Liver (tissue), 9 donors: ENCODE data around the gene MED15. TPM values are rescaled to one million over a fixed set of nuclear protein-coding genes. Genes with fewer than 3 reads are reported as not detected.
A peak's percentile ranks its signal among the peaks of the same experiment; 100 is the strongest.
"Not testable (repeated sequence)": the region's sequence is repeated elsewhere in the genome, so short reads cannot be mapped to it uniquely, and the experiment has no call there.

ENCODE experiments used
- DNase-seq: peaks from one replicate; pipeline ENCODE4 v3.0.0-alpha.2; 2017; ENCODE audit warnings: low spot score
- H3K27ac ChIP-seq, 2 donors: one replicate each; pipeline ENCODE4 v1.7.0; 2013; ENCODE audit warnings: inconsistent platforms in 2 of 2, low read length in 2 of 2, control low read depth in 1 of 2, low read depth in 1 of 2, mild to moderate bottlenecking in 1 of 2
- H3K27me3 ChIP-seq, 4 donors: one replicate each; pipeline versions ENCODE4 v1.6.1 to v1.7.0; 2013; ENCODE audit warnings: low read length in 3 of 4, inconsistent platforms in 1 of 4, mild to moderate bottlenecking in 1 of 4, moderate library complexity in 1 of 4; ENCODE audit not compliant: control insufficient read depth in 4 of 4, insufficient read depth in 4 of 4
- H3K36me3 ChIP-seq, 4 donors: one replicate each; pipeline versions ENCODE4 v1.6.1 to v1.7.0; 2013; ENCODE audit warnings: low read length in 3 of 4, mild to moderate bottlenecking in 3 of 4, low read depth in 1 of 4, moderate library complexity in 1 of 4; ENCODE audit not compliant: control insufficient read depth in 4 of 4, insufficient read depth in 3 of 4
- H3K4me1 ChIP-seq, 4 donors: one replicate each; pipeline versions ENCODE4 v1.6.1 to v1.7.0; 2013; ENCODE audit warnings: low read length in 3 of 4, mild to moderate bottlenecking in 3 of 4, moderate library complexity in 1 of 4; ENCODE audit not compliant: control insufficient read depth in 4 of 4, insufficient read depth in 4 of 4
- H3K4me3 ChIP-seq, 3 donors: one replicate each; pipeline versions ENCODE4 v1.6.1 to v1.7.0; 2013; ENCODE audit warnings: low read length in 3 of 3, control low read depth in 1 of 3, low read depth in 1 of 3, mild to moderate bottlenecking in 1 of 3
- H3K9ac ChIP-seq, 2 donors: one replicate each; pipeline ENCODE4 v1.7.0; 2013; ENCODE audit warnings: low read length in 2 of 2, mild to moderate bottlenecking in 2 of 2, moderate library complexity in 2 of 2, control low read depth in 1 of 2, low read depth in 1 of 2
- H3K9me3 ChIP-seq, 4 donors: one replicate each; pipeline versions ENCODE4 v1.6.1 to v1.7.0; 2013; ENCODE audit warnings: low read length in 3 of 4; ENCODE audit not compliant: control insufficient read depth in 4 of 4
- FOXA1 ChIP-seq: IDR thresholded peaks from 2 replicates; pipeline ENCODE4 v1.6.1; 2016; ENCODE audit warnings: antibody characterized with exemption
- HNF4A ChIP-seq, 2 donors: conservative IDR thresholded peaks; 2 replicates each; pipeline ENCODE4 v1.6.1; 2016; ENCODE audit warnings: antibody characterized with exemption in 2 of 2, mild to moderate bottlenecking in 2 of 2
- JUND ChIP-seq, 2 donors: IDR thresholded peaks; 2 replicates each; pipeline ENCODE4 v1.6.1; 2016; ENCODE audit warnings: antibody characterized with exemption in 2 of 2
- MAX ChIP-seq: IDR thresholded peaks from 2 replicates; pipeline ENCODE4 v1.6.1; 2016; ENCODE audit warnings: antibody characterized with exemption
- SP1 ChIP-seq: IDR thresholded peaks from 2 replicates; pipeline ENCODE4 v1.6.1; 2018; ENCODE audit warnings: antibody characterized with exemption, mild to moderate bottlenecking
- YY1 ChIP-seq: IDR thresholded peaks from 2 replicates; pipeline ENCODE4 v1.6.1; 2016; ENCODE audit warnings: antibody characterized with exemption, mild to moderate bottlenecking
- ZBTB33 ChIP-seq: IDR thresholded peaks from 2 replicates; pipeline ENCODE4 v1.6.1; 2016; ENCODE audit warnings: antibody characterized with exemption
- WGBS: extraction: QIAGEN DNeasy Blood & Tissue Kit; methylation state at CpG from one replicate; pipeline ENCODE4 v1.1.7; 2013; 5-methylcytosine and 5-hydroxymethylcytosine counted together
- polyA plus RNA-seq, 2 donors: library from polyadenylated mRNA; stranded (reverse) in 1 of 2; unstranded in 1 of 2; fragments of 200-250 nt in 1 of 2; fragments of >200 nt in 1 of 2; fragmentation: Nextera tagmentation in 1 of 2; extraction: Ambion mirVana in 1 of 2; gene quantifications; one replicate each; pipeline versions ENCODE4 v1.2.1 to v1.2.3, GENCODE V29; 2013 to 2015
- total RNA-seq, 2 donors: library from RNA; depleted of rRNA; stranded (reverse); fragments of >200 nt; gene quantifications; one replicate each; pipeline ENCODE4 v1.2.3, GENCODE V29; 2014
- TF ChIP-seq, protein P1 (sequence below): IDR thresholded peaks from 2 replicates; pipeline ENCODE4 v1.6.1; 2016; ENCODE audit warnings: antibody characterized with exemption, mild to moderate bottlenecking
- TF ChIP-seq, protein P2 (sequence below): IDR thresholded peaks from 2 replicates; pipeline ENCODE4 v1.6.1; 2016; ENCODE audit warnings: antibody characterized with exemption
- donor health status: healthy.
- donor health status: healthy.
- donor health status: healthy.
- donor health status: healthy.
- donor health status: healthy.

Gene MED15
- total and polyA plus RNA-seq, 4 donors, result 9.7 to 28.0 (median 16.2) TPM

DNA sequence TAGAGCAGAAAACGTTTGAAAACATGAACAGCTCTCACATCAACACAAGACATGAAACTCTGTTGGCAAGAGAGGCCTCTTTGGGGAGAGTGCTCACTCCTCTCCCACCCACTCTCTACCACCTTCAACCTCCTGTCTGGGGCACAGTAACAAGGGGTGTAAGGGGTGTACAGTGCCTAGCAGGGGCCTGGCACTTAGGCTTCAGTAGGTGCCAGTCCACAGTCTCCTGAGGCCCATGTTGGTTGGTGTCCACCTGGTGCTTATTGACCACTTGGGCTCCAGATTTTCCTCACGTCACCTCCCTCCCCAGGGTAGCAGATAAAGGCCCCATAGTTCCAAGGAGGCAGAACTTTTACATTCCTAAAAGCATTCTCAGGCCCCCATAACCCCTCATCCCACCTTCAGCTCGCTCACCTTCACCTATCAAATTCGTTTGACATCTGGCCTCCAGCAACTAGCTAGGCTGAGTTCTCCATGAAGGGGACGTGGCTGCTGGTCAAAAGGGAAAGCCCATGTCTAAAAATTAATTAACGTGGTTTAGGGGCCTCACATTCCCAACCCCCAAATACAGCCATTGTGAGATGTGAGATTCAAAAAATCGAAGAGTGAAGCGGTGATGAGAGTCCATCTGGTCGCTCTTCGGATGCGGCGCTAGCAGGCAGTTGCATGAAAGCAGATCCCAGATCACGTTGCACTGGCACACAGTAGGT is 712 bp upstream of the MED15 start:
- H3K9ac ChIP-seq, result no peak overlapping the region

DNA sequence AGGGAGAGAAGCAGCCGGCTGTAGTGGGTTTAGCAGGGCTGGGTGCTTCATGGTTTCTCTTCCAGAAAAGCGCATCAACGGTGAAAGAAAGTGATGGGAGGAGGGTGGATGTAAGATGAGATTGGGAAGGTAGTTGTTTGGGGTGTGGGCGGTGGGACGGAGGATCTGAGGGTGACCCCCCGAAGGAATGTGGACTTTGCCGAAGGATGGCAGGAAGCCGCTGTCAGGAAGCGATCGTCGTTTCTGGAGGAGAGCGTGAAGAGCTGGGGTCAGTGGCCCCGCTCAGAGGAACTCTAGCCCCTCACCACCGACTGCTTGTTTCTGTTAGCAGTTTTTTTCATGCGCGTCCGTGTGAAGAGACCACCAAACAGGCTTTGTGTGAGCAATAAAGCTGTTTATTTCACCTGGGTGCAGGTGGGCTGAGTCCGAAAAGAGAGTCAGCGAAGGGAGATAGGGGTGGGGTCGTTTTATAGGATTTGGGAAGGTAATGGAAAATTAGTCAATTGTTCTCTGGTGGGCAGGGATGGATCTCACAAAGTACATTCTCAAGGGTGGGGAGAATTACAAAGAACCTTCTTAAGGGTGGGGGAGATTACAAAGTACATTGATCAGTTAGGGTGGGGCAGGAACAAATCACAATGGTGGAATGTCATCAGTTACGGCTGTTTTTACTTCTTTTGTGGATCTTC is 801 bp downstream of the MED15 start:
- peak overlapping the region; percentile 48 to 51 for H3K9ac ChIP-seq
- DNase-seq, H3K36me3 ChIP-seq, H3K9me3 ChIP-seq, H3K27me3 ChIP-seq: not testable (repeated sequence)
- peak overlapping the region; percentile 66 to 86 (median 85) for H3K4me3 ChIP-seq
- peak overlapping the region; percentile 89 to 95 for H3K27ac ChIP-seq
- peaks cover 4 to 27% (median 23%) of the 10 kb centered on the region in 4 donors for H3K4me1 ChIP-seq
- 3% methylated on average over 21 of the region's 21 CpGs for WGBS

More for the DNA sequence above, 712 bp upstream of the MED15 start:
- WGBS, result 78% methylated on average over 13 of the region's 13 CpGs
- Histone ChIP-seq H3K36me3 (no peaks in the 10 kb centered on the region), H3K4me3 (peak overlapping the region; percentile 66 to 86 (median 85)), H3K27ac (no peak overlapping the region), H3K9me3 (no peaks in the 10 kb centered on the region), H3K27me3 (no peaks in the 10 kb centered on the region), H3K4me1 (peaks cover 4 to 26% (median 21%) of the 10 kb centered on the region in 4 donors)
- DNase-seq, result no peak
- TF ChIP-seq HNF4A (conservative IDR thresholded peaks at IDR 0.05) (no peak), YY1 (no peak), FOXA1 (no peak), ZBTB33 (no peak), MAX (no peak)
- TF ChIP-seq, protein P1, sequence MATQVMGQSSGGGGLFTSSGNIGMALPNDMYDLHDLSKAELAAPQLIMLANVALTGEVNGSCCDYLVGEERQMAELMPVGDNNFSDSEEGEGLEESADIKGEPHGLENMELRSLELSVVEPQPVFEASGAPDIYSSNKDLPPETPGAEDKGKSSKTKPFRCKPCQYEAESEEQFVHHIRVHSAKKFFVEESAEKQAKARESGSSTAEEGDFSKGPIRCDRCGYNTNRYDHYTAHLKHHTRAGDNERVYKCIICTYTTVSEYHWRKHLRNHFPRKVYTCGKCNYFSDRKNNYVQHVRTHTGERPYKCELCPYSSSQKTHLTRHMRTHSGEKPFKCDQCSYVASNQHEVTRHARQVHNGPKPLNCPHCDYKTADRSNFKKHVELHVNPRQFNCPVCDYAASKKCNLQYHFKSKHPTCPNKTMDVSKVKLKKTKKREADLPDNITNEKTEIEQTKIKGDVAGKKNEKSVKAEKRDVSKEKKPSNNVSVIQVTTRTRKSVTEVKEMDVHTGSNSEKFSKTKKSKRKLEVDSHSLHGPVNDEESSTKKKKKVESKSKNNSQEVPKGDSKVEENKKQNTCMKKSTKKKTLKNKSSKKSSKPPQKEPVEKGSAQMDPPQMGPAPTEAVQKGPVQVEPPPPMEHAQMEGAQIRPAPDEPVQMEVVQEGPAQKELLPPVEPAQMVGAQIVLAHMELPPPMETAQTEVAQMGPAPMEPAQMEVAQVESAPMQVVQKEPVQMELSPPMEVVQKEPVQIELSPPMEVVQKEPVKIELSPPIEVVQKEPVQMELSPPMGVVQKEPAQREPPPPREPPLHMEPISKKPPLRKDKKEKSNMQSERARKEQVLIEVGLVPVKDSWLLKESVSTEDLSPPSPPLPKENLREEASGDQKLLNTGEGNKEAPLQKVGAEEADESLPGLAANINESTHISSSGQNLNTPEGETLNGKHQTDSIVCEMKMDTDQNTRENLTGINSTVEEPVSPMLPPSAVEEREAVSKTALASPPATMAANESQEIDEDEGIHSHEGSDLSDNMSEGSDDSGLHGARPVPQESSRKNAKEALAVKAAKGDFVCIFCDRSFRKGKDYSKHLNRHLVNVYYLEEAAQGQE, result no peak

DNA sequence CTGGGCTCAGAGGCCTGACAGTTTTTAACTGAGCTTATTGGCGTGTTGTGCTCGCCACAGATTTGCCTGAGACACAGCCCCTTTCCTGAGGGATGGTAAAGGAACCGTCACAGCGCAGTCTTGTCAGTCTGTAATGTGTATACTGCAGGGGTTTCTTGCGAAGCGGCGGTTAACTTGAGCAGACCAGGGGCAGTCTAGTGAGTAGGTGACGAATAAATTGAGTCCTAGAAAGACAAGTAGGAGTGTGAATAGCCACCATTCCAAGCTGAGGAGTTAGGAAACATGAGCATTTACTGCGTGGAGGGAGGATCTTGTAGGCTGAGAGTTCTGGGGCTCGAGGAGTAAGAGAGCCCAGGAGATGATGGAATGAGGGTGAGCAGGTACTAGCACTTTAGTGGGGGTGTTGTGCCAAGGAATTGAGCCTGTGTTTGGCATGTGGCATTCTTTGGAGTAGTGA is 1.4 kb downstream of the MED15 start:
- Histone ChIP-seq H3K27ac (peak overlapping the region; percentile 65 to 83), H3K4me1 (peaks cover 4 to 27% (median 23%) of the 10 kb centered on the region in 4 donors), H3K27me3 (no peaks in the 10 kb centered on the region), H3K4me3 (peak overlapping the region in 2 of 3 donors; percentile 7 to 51), H3K36me3 (no peaks in the 10 kb centered on the region), H3K9ac (peak overlapping the region; percentile 8 to 32), H3K9me3 (no peaks in the 10 kb centered on the region)
- TF ChIP-seq, protein P2, sequence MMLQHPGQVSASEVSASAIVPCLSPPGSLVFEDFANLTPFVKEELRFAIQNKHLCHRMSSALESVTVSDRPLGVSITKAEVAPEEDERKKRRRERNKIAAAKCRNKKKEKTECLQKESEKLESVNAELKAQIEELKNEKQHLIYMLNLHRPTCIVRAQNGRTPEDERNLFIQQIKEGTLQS, result no peak
- TF ChIP-seq JUND (IDR thresholded peaks at IDR 0.05), result no peak
- TF ChIP-seq YY1, result no peak
- no peak for TF ChIP-seq SP1
- DNase-seq, result no peak
- WGBS, result 62% methylated on average over 10 of the region's 10 CpGs
